NCI-H2107 treated with DMSO at 0.1 percent for 48 hours (cell line): Measurements from ENCODE around the gene TMEM234.

Source experiments
- DNase-seq: peaks from one replicate; lab custom pipeline; 2025; ENCODE audit not compliant: unreplicated experiment; lab: John Stamatoyannopoulos, UW

Gene TMEM234

GRCh38 chr1:32201011-32201855 lies 20.9 kb downstream of the TMEM234 start:
- peak; percentile 22 for DNase-seq

GRCh38 chr1:32200226-32201010 lies 21.7 kb downstream of the TMEM234 start, which contains the start of gene CCDC28B:
Gene CCDC28B, plus strand, starts transcription at chr1:32200595. Its CDS starts 1,341 bp downstream, at chr1:32201936.
- DNase-seq: peak; percentile 93

GRCh38 chr1:32199717-32200072 lies 22.5 kb downstream of the TMEM234 start:
- DNase-seq: peak; percentile 69

- DNase-seq: peak; percentile 66
Observed at GRCh38 chr1:32199043-32199716, 23.0 kb downstream of the TMEM234 start.

- DNase-seq: no peak
Observed at GRCh38 chr1:32198237-32199042, 23.7 kb downstream of the TMEM234 start.

- no peak for DNase-seq
Observed at GRCh38 chr1:32197837-32198236, 24.3 kb downstream of the TMEM234 start.

GRCh38 chr1:32197074-32197473 lies 25.1 kb downstream of the TMEM234 start:
- DNase-seq: no peak

GRCh38 chr1:32195972-32196823 lies 26.0 kb downstream of the TMEM234 start:
- no peak for DNase-seq

- DNase-seq: no peak
Observed at GRCh38 chr1:32195531-32195930, 26.6 kb downstream of the TMEM234 start.

GRCh38 chr1:32194984-32195383 lies 27.2 kb downstream of the TMEM234 start:
- DNase-seq: no peak

GRCh38 chr1:32192220-32192948 lies 29.8 kb downstream of the TMEM234 start:
- no peak for DNase-seq

GRCh38 chr1:32187850-32188249 lies 34.3 kb downstream of the TMEM234 start:
- no peak for DNase-seq

- no peak for DNase-seq
Observed at GRCh38 chr1:32186491-32186890, 35.7 kb downstream of the TMEM234 start.

GRCh38 chr1:32186077-32186476 lies 36.1 kb downstream of the TMEM234 start:
- DNase-seq: no peak

- DNase-seq: no peak
Observed at GRCh38 chr1:32184650-32185049, 37.5 kb downstream of the TMEM234 start.

- no peak for DNase-seq
Observed at GRCh38 chr1:32182060-32182459, 40.1 kb downstream of the TMEM234 start.

GRCh38 chr1:32181563-32181962 lies 40.6 kb downstream of the TMEM234 start:
- DNase-seq: no peak

- DNase-seq: no peak
Observed at GRCh38 chr1:32181065-32181464, 41.1 kb downstream of the TMEM234 start.
